Psoas muscle (tissue), 8 donors: ENCODE measurements around the gene KIF2C. TPM values are rescaled to one million over a fixed set of nuclear protein-coding genes. Genes with fewer than 3 reads are reported as not detected.
A peak's percentile ranks its signal among the peaks of the same experiment; 100 is the strongest.

Experiments
- ATAC-seq, 4 donors: fragments of 200-7000 bp; cut with Tn5 transposase; one replicate each; pipeline ENCODE4 v1.9.1; 2020; ENCODE audit warnings: moderate library complexity in 3 of 4, mild to moderate bottlenecking in 2 of 4
- DNase-seq, 2 donors: peaks; one replicate each; pipeline ENCODE4 v3.0.0-alpha.2; 2020
- H3K27ac ChIP-seq: fragments of 200-600 bp; one replicate; pipeline ENCODE4 v1.8.0; 2022
- H3K27me3 ChIP-seq, 3 donors: fragments of 200-600 bp in 1 of 3; one replicate each; pipeline versions ENCODE4 v1.6.1 to v1.8.0; 2013 to 2022; ENCODE audit warnings: low read length in 2 of 3, mild to moderate bottlenecking in 2 of 3, moderate library complexity in 1 of 3; ENCODE audit not compliant: insufficient read depth in 3 of 3
- H3K36me3 ChIP-seq, 2 donors: fragments of 200-600 bp in 1 of 2; one replicate each; pipeline versions ENCODE4 v1.6.1 to v1.8.0; 2013 to 2022; ENCODE audit warnings: low read depth in 1 of 2, mild to moderate bottlenecking in 1 of 2, moderate library complexity in 1 of 2; ENCODE audit not compliant: insufficient read depth in 1 of 2
- H3K4me1 ChIP-seq: fragments of 200-600 bp; one replicate; pipeline ENCODE4 v1.8.0; 2022
- H3K4me3 ChIP-seq: fragments of 200-600 bp; one replicate; pipeline ENCODE4 v1.8.0; 2022; ENCODE audit warnings: mild to moderate bottlenecking
- H3K9me3 ChIP-seq: fragments of 200-600 bp; one replicate; pipeline ENCODE4 v1.8.0; 2022
- CTCF ChIP-seq: fragments of 200-600 bp; IDR thresholded peaks from one replicate; pipeline ENCODE4 v1.8.0; 2022; ENCODE audit warnings: antibody characterized with exemption
- WGBS, 3 donors: extraction: QIAGEN DNeasy Blood & Tissue Kit; methylation state at CpG; one replicate each; pipeline versions ENCODE4 v1.1.6 to v1.1.7; 2013; 5-methylcytosine and 5-hydroxymethylcytosine counted together
- intact Hi-C, 2 donors: fragments of 100-400 bp; cut with DNase I; formaldehyde crosslinking; loops; one replicate each; pipeline versions ENCODE4 v1.11.0 to v1.14.2; 2022
- polyA plus RNA-seq, 3 donors: library from polyadenylated mRNA; stranded (reverse); fragments of 200-250 nt; gene quantifications; one replicate each; pipeline ENCODE4 v1.2.3, GENCODE V29; 2013
- total RNA-seq, 4 donors: library from RNA; stranded (reverse); fragmentation: NEBNext Ultra II Directional in 2 of 4; extraction: Animal tissue kit (Norgen Biotek cat#: 25700) in 2 of 4; gene quantifications; one replicate each; pipeline versions ENCODE4 v1.2.1 to v1.2.4, GENCODE V29; 2021 to 2023
- donor health status: healthy with polysubstance abuse.
- donor health status: DM: no; HTN: no; CAD: no; lungs with moderate emphysema.
- donor health status: Bipolar disorder and iron deficiency.
- donor health status: healthy.
- donor health status: DM: yes; HTN: yes; CAD: no.
- donor health status: DM: no; HTN: no; CAD: no.
- donor health status: DM: no; HTN: no; CAD: no.
- donor health status: DM: yes; HTN: yes; CAD: no.

KIF2C gene
- total and polyA plus RNA-seq, 7 donors = 0.23 to 1.2 (median 0.38) TPM

- ATAC-seq = no peak
- 89 to 92% (median 90%) methylated on average over 6 of the region's 6 CpGs for WGBS, 3 donors
- H3K4me3 ChIP-seq = no peak overlapping the region
- intact Hi-C loops = no loop called here
- no peak overlapping the region for H3K27ac ChIP-seq
- H3K4me1 ChIP-seq = no peaks in the 10 kb centered on the region
- no peak for TF ChIP-seq CTCF
- no peak for DNase-seq
- H3K9me3 ChIP-seq = no peaks in the 10 kb centered on the region
- no peaks in the 10 kb centered on the region for H3K36me3 ChIP-seq
- H3K27me3 ChIP-seq = peaks cover 0 to 3% (median 2%) of the 10 kb centered on the region in 3 donors
These were observed 32.3 kb upstream of the KIF2C start for GRCh38 chr1:44707112-44707881.

GRCh38 chr1:44707959-44708831 lies 31.4 kb upstream of the KIF2C start:
- H3K4me3 ChIP-seq = peak overlapping the region; percentile 25
- no peak overlapping the region for H3K27ac ChIP-seq
- DNase-seq = no peak
- H3K27me3 ChIP-seq = peaks cover 0 to 3% (median 2%) of the 10 kb centered on the region in 3 donors
- intact Hi-C loops = no loop called here
- H3K4me1 ChIP-seq = no peaks in the 10 kb centered on the region
- WGBS, 3 donors = 36 to 42% (median 37%) methylated on average over 15 of the region's 15 CpGs
- H3K9me3 ChIP-seq = no peaks in the 10 kb centered on the region
- H3K36me3 ChIP-seq = no peaks in the 10 kb centered on the region
- peak; percentile 56 to 80 (median 74) for ATAC-seq
- TF ChIP-seq CTCF = peak; percentile 62

- no peak for TF ChIP-seq CTCF
- Histone ChIP-seq H3K9me3 (no peaks in the 10 kb centered on the region), H3K4me1 (peaks cover 7% of the 10 kb centered on the region), H3K36me3 (no peaks in the 10 kb centered on the region), H3K27me3 (peaks cover 0 to 3% (median 2%) of the 10 kb centered on the region in 3 donors), H3K27ac (peak overlapping the region; percentile 57), H3K4me3 (no peak overlapping the region)
- intact Hi-C loops = no loop called here
- 33 to 43% (median 37%) methylated on average over 6 of the region's 6 CpGs for WGBS, 3 donors
- DNase-seq = no peak
- ATAC-seq = peak; percentile 74 to 93 (median 87)
These were observed 26.3 kb upstream of the KIF2C start for GRCh38 chr1:44713321-44713781.

GRCh38 chr1:44714532-44714931 lies 25.1 kb upstream of the KIF2C start:
- Histone ChIP-seq H3K27ac (no peak overlapping the region), H3K9me3 (no peaks in the 10 kb centered on the region), H3K36me3 (no peaks in the 10 kb centered on the region), H3K4me3 (no peak overlapping the region), H3K4me1 (peaks cover 7% of the 10 kb centered on the region), H3K27me3 (peaks cover 0 to 3% (median 2%) of the 10 kb centered on the region in 3 donors)
- no peak for TF ChIP-seq CTCF
- WGBS, 3 donors = 85 to 91% (median 90%) methylated on average over 7 of the region's 7 CpGs
- DNase-seq (no peak), ATAC-seq (peak in 1 of 4 donors; percentile 21)
- intact Hi-C loops = no loop called here
